ENCODE data around the gene ETV6.
A peak's percentile ranks its signal among the peaks of the same experiment; 100 is the strongest.

ETV6 gene

GRCh38 chr12:11724888-11725311 is 75.4 kb downstream of the ETV6 start:
- no peak for TF ChIP-seq CTCF (IDR thresholded peaks at IDR 0.05; ENCODE audit: low read length, missing control alignments)
- H3K4me3 ChIP-seq (replicated peaks; ENCODE audit: low read depth, low read length), result no peak overlapping the region
- DNase-seq (ENCODE audit: low read depth), result peak; percentile 56

GRCh38 chr12:11725686-11726085 is 76.2 kb downstream of the ETV6 start:
- TF ChIP-seq CTCF (IDR thresholded peaks at IDR 0.05; ENCODE audit: low read length, missing control alignments), result no peak
- H3K4me3 ChIP-seq (replicated peaks; ENCODE audit: low read depth, low read length), result no peak overlapping the region
- peak; percentile 14 for DNase-seq (ENCODE audit: low read depth)

GRCh38 chr12:11726659-11727058 is 77.2 kb downstream of the ETV6 start:
- no peak overlapping the region for H3K4me3 ChIP-seq (replicated peaks; ENCODE audit: low read depth, low read length)
- no peak for TF ChIP-seq CTCF (IDR thresholded peaks at IDR 0.05; ENCODE audit: low read length, missing control alignments)
- no peak for DNase-seq (ENCODE audit: low read depth)

- no peak overlapping the region for H3K4me3 ChIP-seq (replicated peaks; ENCODE audit: low read depth, low read length)
- no peak for DNase-seq (ENCODE audit: low read depth)
- TF ChIP-seq CTCF (IDR thresholded peaks at IDR 0.05; ENCODE audit: low read length, missing control alignments), result no peak
Observed at GRCh38 chr12:11727133-11727664, 77.7 kb downstream of the ETV6 start.

- DNase-seq (ENCODE audit: low read depth), result no peak
- no peak for TF ChIP-seq CTCF (IDR thresholded peaks at IDR 0.05; ENCODE audit: low read length, missing control alignments)
- no peak overlapping the region for H3K4me3 ChIP-seq (replicated peaks; ENCODE audit: low read depth, low read length)
Observed at GRCh38 chr12:11728154-11728755, 78.8 kb downstream of the ETV6 start.

GRCh38 chr12:11729008-11729407 is 79.5 kb downstream of the ETV6 start:
- DNase-seq (ENCODE audit: low read depth), result no peak
- H3K4me3 ChIP-seq (replicated peaks; ENCODE audit: low read depth, low read length), result no peak overlapping the region
- TF ChIP-seq CTCF (IDR thresholded peaks at IDR 0.05; ENCODE audit: low read length, missing control alignments), result no peak
